Calu3 (cell line): ENCODE data around the gene XAF1. TPM values are rescaled to one million over a fixed set of nuclear protein-coding genes. Genes with fewer than 3 reads are reported as not detected.

Experiments
- BruUV-seq: library from RNA; stranded (reverse); fragments of 400-500 nt; replicated peaks from 2 replicates; lab custom pipeline; 2021; lab: Mats Ljungman, UMichigan
- CTCF ChIA-PET: fragments of 300-600 bp; sonication (Branson Sonifier 250); formaldehyde crosslinking; loops from one replicate; lab custom pipeline; 2022; ENCODE audit warnings: antibody characterized with exemption; lab: Charles Lee
- DNase-seq: peaks from one replicate; pipeline ENCODE4 v3.0.0; 2022
- H3K27ac Mint-ChIP-seq: one replicate; pipeline ENCODE4 v1.8.0; 2022; ENCODE audit warnings: mixed read lengths; ENCODE audit not compliant: unreplicated experiment
- H3K27me3 Mint-ChIP-seq: one replicate; pipeline ENCODE4 v1.8.0; 2022; ENCODE audit warnings: mixed read lengths; ENCODE audit not compliant: unreplicated experiment
- H3K36me3 Mint-ChIP-seq: one replicate; pipeline ENCODE4 v1.8.0; 2022; ENCODE audit warnings: mild to moderate bottlenecking, moderate library complexity, mixed read lengths; ENCODE audit not compliant: insufficient read depth, unreplicated experiment
- H3K4me1 Mint-ChIP-seq: one replicate; pipeline ENCODE4 v1.8.0; 2022; ENCODE audit warnings: mild to moderate bottlenecking, low read depth, mixed read lengths; ENCODE audit not compliant: unreplicated experiment
- H3K4me3 Mint-ChIP-seq: one replicate; pipeline ENCODE4 v1.8.0; 2022; ENCODE audit warnings: mild to moderate bottlenecking, low read depth, moderate library complexity, mixed read lengths; ENCODE audit not compliant: unreplicated experiment
- H3K9me3 Mint-ChIP-seq: one replicate; pipeline ENCODE4 v1.8.0; 2022; ENCODE audit warnings: low read depth, mixed read lengths; ENCODE audit not compliant: unreplicated experiment
- CTCF ChIP-seq: fragments of 200-600 bp; IDR thresholded peaks from one replicate; pipeline ENCODE4 v1.8.0; 2022; ENCODE audit warnings: antibody characterized with exemption; ENCODE audit not compliant: unreplicated experiment
- intact Hi-C: fragments of 100-400 bp; cut with micrococcal nuclease; formaldehyde crosslinking; loops from one replicate; pipeline ENCODE4 v1.10.0; 2022; ENCODE audit not compliant: unreplicated experiment
- total RNA-seq: library from RNA; stranded (reverse); gene quantifications from 2 replicates; pipeline ENCODE4 v1.2.3, GENCODE V29; 2022

The XAF1 gene
- total RNA-seq, 1 experiment from 2014 or later, result 57.1 TPM

DNA sequence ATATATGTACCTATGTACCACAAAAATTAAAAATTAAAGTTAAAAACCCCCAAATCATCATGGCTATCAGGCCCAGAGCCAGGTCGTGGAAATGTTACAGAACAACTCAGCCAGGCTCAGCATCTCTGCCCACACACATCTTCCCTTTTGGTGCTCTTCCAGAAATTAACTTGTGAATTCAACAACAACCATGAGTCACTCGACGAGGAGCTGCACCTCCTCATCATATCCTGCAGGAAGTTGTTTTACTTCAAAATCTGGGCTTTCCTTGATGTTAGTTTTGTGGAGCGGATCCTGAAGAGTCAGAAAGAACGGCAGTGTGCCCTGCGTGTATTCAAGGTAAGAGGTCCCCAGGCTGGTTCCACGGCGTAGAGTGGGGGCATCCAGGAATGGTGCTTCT is 30.8 kb downstream of the XAF1 start:
- H3K27ac Mint-ChIP-seq, result no peak overlapping the region
- H3K4me1 Mint-ChIP-seq, result no peaks in the 10 kb centered on the region
- no peak for TF ChIP-seq CTCF
- no peak for DNase-seq
- no peak overlapping the region for H3K4me3 Mint-ChIP-seq
- no peaks in the 10 kb centered on the region for H3K36me3 Mint-ChIP-seq
- no peaks in the 10 kb centered on the region for H3K9me3 Mint-ChIP-seq
- CTCF ChIA-PET, result no interaction called here
- BruUV-seq, result no TSS peak
- intact Hi-C loops, result no loop called here
- peaks cover 83% of the 10 kb centered on the region for H3K27me3 Mint-ChIP-seq

- DNase-seq, result no peak
- intact Hi-C loops, result no loop called here
- Mint-ChIP-seq H3K36me3 (no peaks in the 10 kb centered on the region), H3K9me3 (no peaks in the 10 kb centered on the region), H3K4me1 (no peaks in the 10 kb centered on the region), H3K27ac (no peak overlapping the region), H3K27me3 (peaks cover 83% of the 10 kb centered on the region), H3K4me3 (no peak overlapping the region)
- BruUV-seq, result no TSS peak
- TF ChIP-seq CTCF, result no peak
- CTCF ChIA-PET, result interaction anchor here (0.8 kb wide), 1 partner anchor 11 kb away, joined by 3 read pairs; no protein-coding TSS in a partner anchor
These were observed 31.3 kb downstream of the XAF1 start for GRCh38 chr17:6787081-6787693.

DNA sequence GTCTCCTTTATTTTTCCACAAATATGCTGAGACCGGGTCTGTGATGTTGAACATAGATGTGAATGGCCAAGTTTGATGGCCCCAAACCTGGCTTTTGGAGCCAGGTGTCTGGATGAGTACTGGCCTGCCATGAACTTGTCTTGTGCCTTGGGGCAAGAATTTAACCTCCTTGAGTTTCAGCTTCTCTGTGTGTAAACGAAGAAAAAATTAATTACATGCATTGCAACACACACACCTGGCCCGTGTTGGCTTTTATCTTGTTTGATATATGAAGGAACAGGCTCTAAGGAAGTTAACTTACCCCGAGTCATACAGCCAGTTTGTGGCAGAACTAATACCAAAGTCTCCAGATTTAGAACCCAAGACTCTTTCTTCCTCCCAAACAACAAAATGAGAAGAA is 33.3 kb downstream of the XAF1 start:
- Mint-ChIP-seq H3K4me3 (no peak overlapping the region), H3K27ac (no peak overlapping the region), H3K4me1 (no peaks in the 10 kb centered on the region), H3K9me3 (no peaks in the 10 kb centered on the region), H3K27me3 (peaks cover 77% of the 10 kb centered on the region), H3K36me3 (no peaks in the 10 kb centered on the region)
- no peak for TF ChIP-seq CTCF
- CTCF ChIA-PET, result no interaction called here
- BruUV-seq, result no TSS peak
- intact Hi-C loops, result no loop called here
- DNase-seq, result no peak

DNA sequence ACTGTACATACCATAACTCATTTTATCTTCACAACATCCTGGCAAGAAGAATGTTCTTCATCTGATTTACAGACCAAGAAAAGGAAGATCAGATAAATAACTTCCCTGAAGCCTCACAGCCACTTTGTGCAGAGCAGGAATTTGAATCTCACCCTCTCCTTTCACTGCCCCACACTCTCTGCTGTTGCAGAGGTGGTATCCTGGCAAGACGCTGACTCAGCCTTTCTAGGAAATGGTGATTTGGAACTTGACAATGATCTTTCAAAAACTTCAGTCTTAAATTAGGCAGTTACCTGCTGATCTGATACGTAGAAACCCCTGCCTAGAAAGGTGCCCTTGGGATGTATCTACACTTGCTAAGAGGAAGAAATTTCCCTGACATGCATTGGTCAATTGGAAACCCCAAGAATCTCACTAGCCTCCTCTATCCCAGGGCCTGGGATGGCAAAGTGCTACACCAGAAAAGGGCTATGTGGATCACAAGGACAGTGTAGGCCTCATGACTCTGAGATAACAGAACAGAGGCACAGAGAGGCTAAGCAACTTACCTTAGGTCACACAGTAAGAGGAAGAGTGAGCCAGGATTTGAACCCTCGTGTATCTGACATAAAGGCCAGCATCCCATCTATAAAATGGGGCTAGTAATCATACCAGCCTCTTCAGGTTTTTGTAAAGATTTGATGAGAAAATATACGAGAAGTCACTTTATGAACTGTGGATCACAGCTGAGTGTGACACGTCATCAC is 38.1 kb downstream of the XAF1 start:
- CTCF ChIA-PET, result no interaction called here
- intact Hi-C loops, result no loop called here
- BruUV-seq, result no TSS peak
- Mint-ChIP-seq H3K36me3 (no peaks in the 10 kb centered on the region), H3K4me3 (no peak overlapping the region), H3K27me3 (peaks cover 33% of the 10 kb centered on the region), H3K9me3 (no peaks in the 10 kb centered on the region), H3K27ac (no peak overlapping the region), H3K4me1 (no peaks in the 10 kb centered on the region)
- DNase-seq, result no peak
- no peak for TF ChIP-seq CTCF
